ENCODE data around the gene DYNC2H1. TPM values are rescaled to one million over a fixed set of nuclear protein-coding genes. Genes with fewer than 3 reads are reported as not detected.

The DYNC2H1 gene
- total and polyA plus RNA-seq, 9 donors = 13.5 to 49.1 (median 26.2) TPM

GRCh38 chr11:103228807-103229206 is 119.6 kb downstream of the DYNC2H1 start:
- intact Hi-C loops (cut with DNase I) = no loop called here
- Histone ChIP-seq H3K4me3 (no peak overlapping the region), H3K36me3 (no peaks in the 10 kb centered on the region), H3K4me1 (ENCODE audit: insufficient read depth) (no peaks in the 10 kb centered on the region), H3K27ac (no peak overlapping the region), H3K9me3 (no peaks in the 10 kb centered on the region), H3K27me3 (no peaks in the 10 kb centered on the region)
- TF ChIP-seq, protein P1, sequence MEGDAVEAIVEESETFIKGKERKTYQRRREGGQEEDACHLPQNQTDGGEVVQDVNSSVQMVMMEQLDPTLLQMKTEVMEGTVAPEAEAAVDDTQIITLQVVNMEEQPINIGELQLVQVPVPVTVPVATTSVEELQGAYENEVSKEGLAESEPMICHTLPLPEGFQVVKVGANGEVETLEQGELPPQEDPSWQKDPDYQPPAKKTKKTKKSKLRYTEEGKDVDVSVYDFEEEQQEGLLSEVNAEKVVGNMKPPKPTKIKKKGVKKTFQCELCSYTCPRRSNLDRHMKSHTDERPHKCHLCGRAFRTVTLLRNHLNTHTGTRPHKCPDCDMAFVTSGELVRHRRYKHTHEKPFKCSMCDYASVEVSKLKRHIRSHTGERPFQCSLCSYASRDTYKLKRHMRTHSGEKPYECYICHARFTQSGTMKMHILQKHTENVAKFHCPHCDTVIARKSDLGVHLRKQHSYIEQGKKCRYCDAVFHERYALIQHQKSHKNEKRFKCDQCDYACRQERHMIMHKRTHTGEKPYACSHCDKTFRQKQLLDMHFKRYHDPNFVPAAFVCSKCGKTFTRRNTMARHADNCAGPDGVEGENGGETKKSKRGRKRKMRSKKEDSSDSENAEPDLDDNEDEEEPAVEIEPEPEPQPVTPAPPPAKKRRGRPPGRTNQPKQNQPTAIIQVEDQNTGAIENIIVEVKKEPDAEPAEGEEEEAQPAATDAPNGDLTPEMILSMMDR (IDR thresholded peaks at IDR 0.05) = no peak
- DNase-seq = no peak
- WGBS, 3 donors = 94 to 99% (median 95%) methylated on average over 2 of the region's 2 CpGs

- TF ChIP-seq, protein P1 (IDR thresholded peaks at IDR 0.05) = no peak
- TF ChIP-seq POLR2A (IDR thresholded peaks at IDR 0.05) = no peak
- TF ChIP-seq EP300 (IDR thresholded peaks at IDR 0.05) = no peak
- WGBS, 3 donors = 37 to 45% (median 42%) methylated on average over 2 of the region's 2 CpGs
- H3K36me3 ChIP-seq = no peaks in the 10 kb centered on the region
- H3K27me3 ChIP-seq = no peaks in the 10 kb centered on the region
- H3K9me3 ChIP-seq = no peaks in the 10 kb centered on the region
- H3K27ac ChIP-seq = no peak overlapping the region
- H3K4me1 ChIP-seq (ENCODE audit: insufficient read depth) = no peaks in the 10 kb centered on the region
- intact Hi-C loops (cut with DNase I) = no loop called here
- no peak for DNase-seq
- H3K4me3 ChIP-seq = no peak overlapping the region
Observed at GRCh38 chr11:103234974-103235373, 125.7 kb downstream of the DYNC2H1 start.

DNA sequence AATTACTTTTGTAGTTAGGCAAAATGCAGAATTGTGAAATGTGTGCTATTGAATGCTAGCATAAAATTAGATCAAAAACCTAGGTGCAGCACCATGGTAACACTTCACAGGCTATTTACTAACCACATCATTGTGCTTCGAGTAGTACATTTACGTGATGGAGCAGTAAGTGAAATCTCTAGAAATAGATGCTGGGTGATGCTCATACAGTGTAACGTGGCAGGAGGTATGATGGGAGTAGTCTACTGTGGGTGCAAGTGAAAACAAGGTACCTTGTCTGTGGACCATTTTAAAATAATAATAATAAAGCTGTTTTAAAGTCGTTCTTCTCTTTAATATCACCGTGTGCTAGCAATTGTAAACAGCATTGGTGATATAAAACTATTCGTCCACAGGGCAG is 132.3 kb downstream of the DYNC2H1 start:
- Histone ChIP-seq H3K4me3 (no peak overlapping the region), H3K4me1 (ENCODE audit: insufficient read depth) (no peaks in the 10 kb centered on the region), H3K27me3 (no peaks in the 10 kb centered on the region), H3K9me3 (no peaks in the 10 kb centered on the region), H3K36me3 (no peaks in the 10 kb centered on the region), H3K27ac (no peak overlapping the region)
- 76 to 90% (median 88%) methylated on average over 6 of the region's 6 CpGs for WGBS, 3 donors
- DNase-seq = no peak
- TF ChIP-seq, protein P1 (IDR thresholded peaks at IDR 0.05) = no peak
- TF ChIP-seq EP300 (IDR thresholded peaks at IDR 0.05) = no peak
- no peak for TF ChIP-seq POLR2A (IDR thresholded peaks at IDR 0.05)
- intact Hi-C loops (cut with DNase I) = no loop called here

DNA sequence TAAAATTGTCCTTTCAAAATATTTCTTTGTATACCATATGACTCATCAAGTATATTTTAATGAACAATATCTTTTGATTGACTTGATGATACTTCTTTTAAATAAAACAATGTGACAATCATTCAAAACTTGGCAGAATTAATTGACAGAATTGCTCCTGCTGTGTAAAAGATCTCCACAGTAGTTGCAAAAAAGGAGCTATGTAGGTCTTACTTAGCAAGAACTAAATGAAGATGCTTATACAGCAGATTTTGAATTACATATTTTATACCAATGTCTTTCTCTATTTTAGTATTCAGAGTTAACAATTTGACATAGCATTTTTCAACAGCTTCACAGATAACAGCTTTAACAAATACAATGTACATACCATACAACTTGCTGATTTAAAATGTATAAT is 144.9 kb downstream of the DYNC2H1 start:
- Histone ChIP-seq H3K4me1 (ENCODE audit: insufficient read depth) (no peaks in the 10 kb centered on the region), H3K36me3 (no peaks in the 10 kb centered on the region), H3K27me3 (no peaks in the 10 kb centered on the region), H3K9me3 (no peaks in the 10 kb centered on the region), H3K27ac (no peak overlapping the region), H3K4me3 (no peak overlapping the region)
- TF ChIP-seq POLR2A (IDR thresholded peaks at IDR 0.05) (no peak), EP300 (IDR thresholded peaks at IDR 0.05) (no peak)
- TF ChIP-seq, protein P1 (IDR thresholded peaks at IDR 0.05) = no peak
- intact Hi-C loops (cut with DNase I) = no loop called here
- DNase-seq = no peak

GRCh38 chr11:103257360-103257759 is 148.1 kb downstream of the DYNC2H1 start:
- no peaks in the 10 kb centered on the region for H3K4me1 ChIP-seq (ENCODE audit: insufficient read depth)
- DNase-seq = no peak
- no peak overlapping the region for H3K27ac ChIP-seq
- no peaks in the 10 kb centered on the region for H3K36me3 ChIP-seq
- WGBS, 3 donors = 69 to 73% (median 71%) methylated on average over 4 of the region's 4 CpGs
- intact Hi-C loops (cut with DNase I) = no loop called here
- H3K4me3 ChIP-seq = no peak overlapping the region
- no peaks in the 10 kb centered on the region for H3K9me3 ChIP-seq
- TF ChIP-seq EP300 (IDR thresholded peaks at IDR 0.05) = no peak
- no peak for TF ChIP-seq POLR2A (IDR thresholded peaks at IDR 0.05)
- TF ChIP-seq, protein P1 (IDR thresholded peaks at IDR 0.05) = no peak
- no peaks in the 10 kb centered on the region for H3K27me3 ChIP-seq
